GM12892 (cell line): ENCODE measurements around the gene NELL1.

Experiments used
- POLR2A ChIP-seq: IDR thresholded peaks from 2 replicates; pipeline ENCODE4 v1.6.1; 2011; ENCODE audit warnings: low read depth, low read length, control low read depth
- POLR2AphosphoS5 ChIP-seq: IDR thresholded peaks from 2 replicates; pipeline ENCODE4 v1.6.1; 2011; ENCODE audit warnings: low read depth, low read length, control low read depth
- TAF1 ChIP-seq: IDR thresholded peaks from 2 replicates; pipeline ENCODE4 v1.6.1; 2011; ENCODE audit warnings: low read depth, mild to moderate bottlenecking, control low read depth, low read length, borderline replicate concordance

- TF ChIP-seq POLR2A (no peak), POLR2AphosphoS5 (no peak), TAF1 (no peak)
These were observed 25.0 kb upstream of the NELL1 start for GRCh38 chr11:20644360-20644759.
